UCSD-AML1 (cell line): ENCODE data around the gene MAGI2.
"Not testable (repeated sequence)": the region's sequence is repeated elsewhere in the genome, so short reads cannot be mapped to it uniquely, and the experiment has no call there.

Source experiments
- DNase-seq: peaks from one replicate; lab custom pipeline; 2025; ENCODE audit not compliant: unreplicated experiment; lab: John Stamatoyannopoulos, UW

MAGI2 gene

GRCh38 chr7:79452032-79452494 is 1.4 kb downstream of the MAGI2 start:
- no peak for DNase-seq

- DNase-seq = no peak
Measured at GRCh38 chr7:79451580-79451979, 1.9 kb downstream of the MAGI2 start.

GRCh38 chr7:79442766-79443165 is 10.7 kb downstream of the MAGI2 start:
- DNase-seq = not testable (repeated sequence)

- DNase-seq = no peak
Measured at GRCh38 chr7:79436378-79436777, 17.1 kb downstream of the MAGI2 start.

- no peak for DNase-seq
Measured at GRCh38 chr7:79434867-79435266, 18.6 kb downstream of the MAGI2 start.

GRCh38 chr7:79434098-79434497 is 19.4 kb downstream of the MAGI2 start:
- DNase-seq = no peak

GRCh38 chr7:79430391-79430790 is 23.1 kb downstream of the MAGI2 start:
- no peak for DNase-seq

GRCh38 chr7:79425665-79426064 is 27.8 kb downstream of the MAGI2 start:
- DNase-seq = no peak

- DNase-seq = no peak
Measured at GRCh38 chr7:79421751-79422150, 31.7 kb downstream of the MAGI2 start.

GRCh38 chr7:79420464-79420863 is 33.0 kb downstream of the MAGI2 start:
- no peak for DNase-seq

GRCh38 chr7:79414910-79415309 is 38.6 kb downstream of the MAGI2 start:
- no peak for DNase-seq

GRCh38 chr7:79412915-79413314 is 40.6 kb downstream of the MAGI2 start:
- DNase-seq = no peak

GRCh38 chr7:79412438-79412837 is 41.0 kb downstream of the MAGI2 start:
- DNase-seq = no peak

- no peak for DNase-seq
Measured at GRCh38 chr7:79410345-79410744, 43.1 kb downstream of the MAGI2 start.

- no peak for DNase-seq
Measured at GRCh38 chr7:79407351-79407750, 46.1 kb downstream of the MAGI2 start.

- DNase-seq = no peak
Measured at GRCh38 chr7:79406371-79406770, 47.1 kb downstream of the MAGI2 start.

GRCh38 chr7:79405368-79405767 is 48.1 kb downstream of the MAGI2 start:
- no peak for DNase-seq

- no peak for DNase-seq
Measured at GRCh38 chr7:79403879-79404278, 49.6 kb downstream of the MAGI2 start.

- no peak for DNase-seq
Measured at GRCh38 chr7:79403451-79403850, 50.0 kb downstream of the MAGI2 start.

- DNase-seq = no peak
Measured at GRCh38 chr7:79401254-79401653, 52.2 kb downstream of the MAGI2 start.

GRCh38 chr7:79400222-79400621 is 53.2 kb downstream of the MAGI2 start:
- no peak for DNase-seq

GRCh38 chr7:79398138-79398749 is 55.2 kb downstream of the MAGI2 start:
- no peak for DNase-seq

- no peak for DNase-seq
Measured at GRCh38 chr7:79386688-79387422, 66.6 kb downstream of the MAGI2 start.
